Peyer's patch (tissue), 4 donors: ENCODE data around the gene TRPM8.
"Not testable (repeated sequence)": the region's sequence is repeated elsewhere in the genome, so short reads cannot be mapped to it uniquely, and the experiment has no call there.

Experiments
- CTCF ChIP-seq, 6 experiments: fragments of 450-650 bp in 4 of 6; fragments of 200-600 bp in 2 of 6; sonication (generic) in 1 of 6; IDR thresholded peaks; one replicate each; pipeline ENCODE4 v1.5.1; 2017 to 2019; ENCODE audit warnings: antibody characterized with exemption in 6 of 6, mild to moderate bottlenecking in 3 of 6, moderate library complexity in 1 of 6
- POLR2A ChIP-seq, 2 donors: fragments of 450-650 bp; IDR thresholded peaks; one replicate each; pipeline ENCODE4 v1.5.1; 2017; ENCODE audit warnings: antibody characterized with exemption in 2 of 2, mild to moderate bottlenecking in 2 of 2, moderate library complexity in 2 of 2

- not testable (repeated sequence) for TF ChIP-seq POLR2A, CTCF (IDR thresholded peaks at IDR 0.05)
Measured at GRCh38 chr2:233965646-233966045, 48.5 kb downstream of the TRPM8 start.
